Measurements from ENCODE around the gene EMP3.

EMP3 gene

DNA sequence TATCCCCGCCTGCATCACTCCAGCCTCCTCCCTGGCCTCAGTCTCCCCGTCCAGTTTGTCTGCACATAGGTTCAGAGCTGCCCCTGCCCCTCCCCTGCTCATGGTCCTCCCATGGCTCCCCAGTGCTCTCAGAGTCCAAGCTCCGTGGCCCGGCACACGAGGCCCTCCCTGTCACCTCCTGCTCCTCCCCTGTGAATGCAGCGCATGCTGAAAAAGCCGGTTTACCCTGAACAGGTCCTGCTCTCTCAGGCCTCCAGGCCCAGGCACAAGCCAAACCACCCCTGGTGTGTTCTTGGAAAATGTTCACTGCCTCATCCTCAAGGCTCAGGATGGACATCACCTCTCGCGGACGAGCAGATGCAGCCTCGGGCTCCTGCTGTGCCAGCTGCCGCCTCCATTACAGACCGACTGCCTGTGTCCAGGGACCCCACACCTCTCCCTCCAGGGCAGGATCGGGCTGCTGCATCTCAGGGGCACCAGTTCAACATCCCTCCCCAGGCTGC, 13.0 kb downstream of the EMP3 start:
- Histone ChIP-seq H3K27ac (ENCODE audit: low read length) (no peak overlapping the region), H3K9me3 (ENCODE audit: insufficient read depth, low read depth, low read length) (no peaks in the 10 kb centered on the region), H3K27me3 (ENCODE audit: insufficient read depth, low read length) (peaks cover 8% of the 10 kb centered on the region; the same call in 1 of the 2 replicates), H3K9ac (ENCODE audit: low read depth, low read length) (no peak overlapping the region), H3K36me3 (ENCODE audit: insufficient read depth, low read depth, low read length) (no peaks in the 10 kb centered on the region), H3K4me3 (ENCODE audit: low read length) (no peak overlapping the region), H3K4me1 (ENCODE audit: insufficient read depth, low read length) (no peaks in the 10 kb centered on the region)

DNA sequence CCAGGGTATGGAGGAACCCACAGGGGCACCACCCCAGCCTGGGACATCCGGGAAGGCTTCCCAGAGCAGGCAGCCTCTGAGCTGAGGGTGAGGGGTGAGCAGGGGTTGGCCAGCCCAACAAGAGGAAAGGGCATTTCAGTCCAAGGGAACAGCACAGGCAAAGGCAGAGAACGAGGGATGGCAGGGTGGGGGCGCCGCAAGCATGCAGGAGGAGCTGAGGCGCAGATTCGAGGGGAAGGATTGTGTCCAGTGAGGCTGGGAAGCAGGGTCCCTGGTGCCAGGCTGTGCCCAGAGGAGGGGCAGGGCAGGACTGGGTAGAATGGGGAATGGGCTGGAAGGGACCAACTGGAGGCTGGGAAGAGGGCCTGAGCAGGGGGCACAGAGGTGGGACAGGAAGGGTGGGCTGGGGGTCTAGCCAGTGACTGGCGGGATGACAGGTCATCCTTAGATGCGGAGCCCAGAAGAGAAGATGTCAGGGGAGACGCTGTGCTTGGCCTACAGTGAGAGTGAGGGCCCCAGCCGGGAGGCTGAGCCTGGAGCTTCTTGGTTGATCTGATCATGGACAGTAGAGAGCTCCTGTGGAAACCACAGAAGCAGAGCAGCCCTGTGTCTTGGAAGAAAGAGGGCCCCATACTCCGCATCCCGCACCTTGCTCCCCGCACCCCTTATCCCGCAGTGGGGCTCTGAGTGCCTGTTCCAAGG, 13.6 kb downstream of the EMP3 start:
- H3K27me3 ChIP-seq (ENCODE audit: insufficient read depth, low read length): peaks cover 8% of the 10 kb centered on the region; the same call in 1 of the 2 replicates
- H3K4me3 ChIP-seq (ENCODE audit: low read length): no peak overlapping the region
- no peak overlapping the region for H3K9ac ChIP-seq (ENCODE audit: low read depth, low read length)
- H3K9me3 ChIP-seq (ENCODE audit: insufficient read depth, low read depth, low read length): no peaks in the 10 kb centered on the region
- no peaks in the 10 kb centered on the region for H3K36me3 ChIP-seq (ENCODE audit: insufficient read depth, low read depth, low read length)
- H3K27ac ChIP-seq (ENCODE audit: low read length): no peak overlapping the region
- H3K4me1 ChIP-seq (ENCODE audit: insufficient read depth, low read length): no peaks in the 10 kb centered on the region

DNA sequence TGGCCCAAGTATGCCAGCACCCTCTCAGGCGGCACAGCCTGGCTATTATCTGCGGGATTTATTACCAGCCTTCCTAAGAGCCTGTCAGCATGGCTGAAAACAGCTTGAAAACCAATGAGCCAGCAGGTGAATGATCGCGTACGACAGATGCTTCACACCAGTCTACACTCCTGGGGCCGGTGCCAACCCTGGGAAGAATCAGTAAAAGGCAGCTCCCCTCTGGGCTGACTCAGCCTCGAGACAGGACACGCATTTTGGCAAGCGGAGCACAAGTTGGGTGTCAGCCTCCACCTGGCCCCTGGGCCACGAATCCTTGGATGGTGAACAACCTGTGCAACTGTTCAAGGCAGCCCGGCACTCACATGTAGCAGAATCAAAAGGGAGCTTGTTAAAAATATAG, 15.6 kb downstream of the EMP3 start:
- no peaks in the 10 kb centered on the region for H3K4me1 ChIP-seq (ENCODE audit: insufficient read depth, low read length)
- no peaks in the 10 kb centered on the region for H3K36me3 ChIP-seq (ENCODE audit: insufficient read depth, low read depth, low read length)
- no peak overlapping the region for H3K4me3 ChIP-seq (ENCODE audit: low read length)
- H3K9ac ChIP-seq (ENCODE audit: low read depth, low read length): no peak overlapping the region
- no peak overlapping the region for H3K27ac ChIP-seq (ENCODE audit: low read length)
- no peaks in the 10 kb centered on the region for H3K9me3 ChIP-seq (ENCODE audit: insufficient read depth, low read depth, low read length)
- H3K27me3 ChIP-seq (ENCODE audit: insufficient read depth, low read length): no peaks in the 10 kb centered on the region

DNA sequence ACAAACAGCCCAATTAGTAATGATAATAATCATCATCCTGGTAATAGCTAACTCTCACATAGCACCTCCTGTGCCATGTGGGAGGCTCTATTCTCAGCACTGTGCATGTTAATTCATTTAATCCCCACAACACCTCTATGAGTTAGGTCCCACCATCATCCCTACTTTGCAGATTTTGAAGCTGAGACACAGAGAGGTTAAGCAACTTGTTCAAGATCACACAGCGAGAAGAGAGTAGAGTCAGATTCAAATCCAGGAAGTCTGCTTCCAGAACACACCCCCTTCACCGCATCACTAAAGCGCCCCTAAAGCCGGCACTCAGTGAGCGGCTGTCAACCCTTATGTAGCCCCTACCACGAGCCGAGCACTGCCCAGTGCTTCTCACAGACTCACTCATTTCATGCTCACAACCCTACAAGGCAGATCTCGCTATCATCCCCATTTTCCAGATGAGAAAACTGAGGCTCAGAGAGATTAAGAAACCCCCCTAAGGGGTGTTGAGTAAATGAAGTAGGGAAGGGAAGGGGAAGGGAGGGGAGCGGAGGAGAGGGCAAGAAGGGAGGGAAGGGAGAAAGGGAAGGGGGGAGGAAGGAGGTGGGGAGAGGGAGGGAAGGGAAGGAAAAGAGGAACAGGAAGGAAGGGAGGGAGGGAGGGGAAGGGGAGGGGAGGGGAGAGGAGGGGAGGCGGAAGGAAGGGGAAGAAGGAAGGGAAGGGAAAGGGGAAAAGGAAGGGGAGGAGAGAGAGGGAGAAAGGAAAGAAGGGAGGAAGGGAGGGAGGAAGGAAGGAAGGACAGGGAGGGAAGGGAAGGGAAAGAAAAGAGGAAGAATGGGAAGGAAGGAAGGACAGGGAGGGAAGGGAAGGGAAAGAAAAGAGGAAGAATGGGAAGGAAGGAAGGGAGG, 16.4 kb downstream of the EMP3 start:
- no peaks in the 10 kb centered on the region for H3K4me1 ChIP-seq (ENCODE audit: insufficient read depth, low read length)
- no peaks in the 10 kb centered on the region for H3K36me3 ChIP-seq (ENCODE audit: insufficient read depth, low read depth, low read length)
- H3K9me3 ChIP-seq (ENCODE audit: insufficient read depth, low read depth, low read length): no peaks in the 10 kb centered on the region
- H3K27me3 ChIP-seq (ENCODE audit: insufficient read depth, low read length): no peaks in the 10 kb centered on the region
- no peak overlapping the region for H3K4me3 ChIP-seq (ENCODE audit: low read length)
- H3K9ac ChIP-seq (ENCODE audit: low read depth, low read length): no peak overlapping the region
- H3K27ac ChIP-seq (ENCODE audit: low read length): no peak overlapping the region

DNA sequence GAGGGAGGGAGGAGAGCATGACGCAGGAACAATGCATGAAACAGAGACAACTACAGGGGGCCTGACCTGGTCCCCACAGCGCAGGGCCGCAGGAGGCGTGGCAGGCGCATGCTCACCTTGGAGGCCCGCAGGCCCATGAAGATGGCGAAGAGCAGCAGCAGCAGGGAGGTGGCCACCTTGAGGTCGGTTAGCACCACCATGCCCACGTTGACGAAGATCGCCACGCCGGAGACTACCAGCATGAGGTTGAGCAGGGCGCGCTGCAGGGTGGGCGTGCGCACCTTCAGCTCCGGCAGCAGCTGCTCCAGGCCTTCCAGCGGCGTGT, 17.0 kb downstream of the EMP3 start:
- Histone ChIP-seq H3K36me3 (ENCODE audit: insufficient read depth, low read depth, low read length) (no peaks in the 10 kb centered on the region), H3K9ac (ENCODE audit: low read depth, low read length) (no peak overlapping the region), H3K4me3 (ENCODE audit: low read length) (no peak overlapping the region), H3K27me3 (ENCODE audit: insufficient read depth, low read length) (no peaks in the 10 kb centered on the region), H3K4me1 (ENCODE audit: insufficient read depth, low read length) (no peaks in the 10 kb centered on the region), H3K9me3 (ENCODE audit: insufficient read depth, low read depth, low read length) (no peaks in the 10 kb centered on the region), H3K27ac (ENCODE audit: low read length) (no peak overlapping the region)

DNA sequence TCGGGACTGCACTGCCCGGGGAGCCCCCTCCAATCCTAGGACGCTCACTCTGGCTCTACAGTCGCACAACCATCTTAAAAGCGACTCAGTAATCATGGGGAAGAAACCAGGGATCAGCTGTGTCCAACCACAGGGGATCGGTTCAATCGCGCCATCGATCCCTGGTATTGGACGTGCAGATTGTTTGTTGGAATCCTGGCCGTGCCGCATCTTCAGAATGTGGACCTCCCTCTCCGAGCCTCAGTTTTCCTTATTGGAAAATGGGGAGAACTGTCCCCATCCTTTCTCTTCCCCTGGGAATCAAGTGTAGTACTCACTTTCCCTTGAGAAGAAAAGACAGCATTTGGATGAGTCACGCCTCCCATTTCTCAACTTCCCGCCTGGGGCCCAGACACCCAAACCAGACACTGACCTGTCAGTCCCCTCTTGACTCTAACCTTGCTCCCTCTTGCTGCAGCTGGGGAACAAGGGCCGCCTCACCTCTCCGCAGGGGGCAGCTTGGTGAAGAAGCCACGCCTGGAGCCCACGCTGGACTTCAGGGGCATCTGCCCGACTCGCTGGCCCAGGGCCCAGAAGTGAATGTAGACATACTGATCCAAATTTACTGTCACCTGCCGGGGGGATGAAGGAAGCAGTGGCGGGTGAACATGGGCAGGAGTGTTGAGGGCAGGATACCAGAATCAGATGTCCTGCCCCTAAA, 17.6 kb downstream of the EMP3 start:
- Histone ChIP-seq H3K9me3 (ENCODE audit: insufficient read depth, low read depth, low read length) (no peaks in the 10 kb centered on the region), H3K4me3 (ENCODE audit: low read length) (no peak overlapping the region), H3K9ac (ENCODE audit: low read depth, low read length) (no peak overlapping the region), H3K4me1 (ENCODE audit: insufficient read depth, low read length) (no peaks in the 10 kb centered on the region), H3K36me3 (ENCODE audit: insufficient read depth, low read depth, low read length) (no peaks in the 10 kb centered on the region), H3K27me3 (ENCODE audit: insufficient read depth, low read length) (no peaks in the 10 kb centered on the region), H3K27ac (ENCODE audit: low read length) (no peak overlapping the region)

DNA sequence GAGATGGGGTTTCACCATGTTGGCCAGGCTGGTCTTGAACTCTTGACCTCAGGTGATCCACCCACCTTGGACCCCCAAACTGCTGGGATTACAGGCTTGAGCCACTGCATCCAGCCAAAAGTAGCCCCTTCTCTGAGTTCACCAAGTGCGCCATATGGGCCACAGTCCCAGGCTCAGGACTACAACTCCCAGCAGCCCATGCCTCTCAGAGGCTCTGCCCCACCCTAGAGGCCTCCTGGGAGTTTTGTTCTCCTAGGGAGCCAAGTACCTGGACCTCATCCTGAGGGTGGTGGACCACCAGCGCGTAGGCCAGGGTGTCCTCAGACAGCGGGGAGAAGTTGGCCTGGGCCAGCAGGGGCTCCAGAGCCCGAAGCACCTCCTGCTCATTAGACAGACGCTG, 19.5 kb downstream of the EMP3 start:
- H3K9ac ChIP-seq (ENCODE audit: low read depth, low read length): no peak overlapping the region
- H3K4me1 ChIP-seq (ENCODE audit: insufficient read depth, low read length): no peaks in the 10 kb centered on the region
- H3K9me3 ChIP-seq (ENCODE audit: insufficient read depth, low read depth, low read length): no peaks in the 10 kb centered on the region
- no peak overlapping the region for H3K27ac ChIP-seq (ENCODE audit: low read length)
- H3K4me3 ChIP-seq (ENCODE audit: low read length): no peak overlapping the region
- no peaks in the 10 kb centered on the region for H3K27me3 ChIP-seq (ENCODE audit: insufficient read depth, low read length)
- H3K36me3 ChIP-seq (ENCODE audit: insufficient read depth, low read depth, low read length): no peaks in the 10 kb centered on the region

DNA sequence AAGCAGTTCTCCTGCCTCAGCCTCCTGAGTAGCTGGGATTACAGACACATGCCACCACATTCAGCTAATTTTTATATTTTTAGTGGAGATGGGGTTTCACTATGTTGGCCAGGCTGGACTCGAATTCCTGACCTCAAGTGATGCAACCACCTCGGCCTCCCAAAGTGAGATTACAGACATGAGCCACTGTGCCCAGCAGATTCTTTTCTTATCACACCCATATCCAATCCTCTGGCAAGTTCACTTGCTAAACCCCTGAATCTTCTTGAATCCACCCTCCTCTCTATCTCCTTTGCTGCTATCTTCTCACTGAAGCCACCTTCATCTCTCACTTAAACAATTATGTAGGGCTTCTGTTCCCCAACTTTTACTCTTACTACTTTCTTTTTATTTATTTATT, 20.8 kb downstream of the EMP3 start:
- H3K36me3 ChIP-seq (ENCODE audit: insufficient read depth, low read depth, low read length): no peaks in the 10 kb centered on the region
- H3K9me3 ChIP-seq (ENCODE audit: insufficient read depth, low read depth, low read length): no peaks in the 10 kb centered on the region
- H3K4me1 ChIP-seq (ENCODE audit: insufficient read depth, low read length): no peaks in the 10 kb centered on the region
- H3K27me3 ChIP-seq (ENCODE audit: insufficient read depth, low read length): no peaks in the 10 kb centered on the region
- H3K4me3 ChIP-seq (ENCODE audit: low read length): no peak overlapping the region
- no peak overlapping the region for H3K27ac ChIP-seq (ENCODE audit: low read length)
- H3K9ac ChIP-seq (ENCODE audit: low read depth, low read length): no peak overlapping the region

DNA sequence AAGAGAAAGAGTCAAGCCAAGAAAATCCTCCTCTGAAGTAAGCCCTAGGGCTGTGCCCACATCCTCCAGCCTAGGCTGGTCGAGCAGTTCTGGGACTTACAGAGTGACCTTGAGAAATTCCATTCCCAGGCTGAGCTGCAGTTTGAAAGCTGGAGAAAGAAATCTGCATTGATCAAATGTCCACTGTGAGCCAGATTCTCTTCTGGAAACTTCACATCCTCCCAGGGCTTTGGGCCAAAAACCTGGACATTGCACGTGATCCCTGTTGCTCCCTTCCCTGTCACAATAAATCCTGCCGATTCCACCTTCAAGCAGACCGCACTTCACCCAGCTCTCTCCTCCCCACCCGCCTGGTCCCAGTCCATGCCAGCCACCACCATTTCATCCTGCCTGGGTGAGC, 22.7 kb downstream of the EMP3 start:
- Histone ChIP-seq H3K9me3 (ENCODE audit: insufficient read depth, low read depth, low read length) (no peaks in the 10 kb centered on the region), H3K4me3 (ENCODE audit: low read length) (no peak overlapping the region), H3K27me3 (ENCODE audit: insufficient read depth, low read length) (no peaks in the 10 kb centered on the region), H3K9ac (ENCODE audit: low read depth, low read length) (no peak overlapping the region), H3K27ac (ENCODE audit: low read length) (no peak overlapping the region), H3K4me1 (ENCODE audit: insufficient read depth, low read length) (no peaks in the 10 kb centered on the region), H3K36me3 (ENCODE audit: insufficient read depth, low read depth, low read length) (no peaks in the 10 kb centered on the region)

DNA sequence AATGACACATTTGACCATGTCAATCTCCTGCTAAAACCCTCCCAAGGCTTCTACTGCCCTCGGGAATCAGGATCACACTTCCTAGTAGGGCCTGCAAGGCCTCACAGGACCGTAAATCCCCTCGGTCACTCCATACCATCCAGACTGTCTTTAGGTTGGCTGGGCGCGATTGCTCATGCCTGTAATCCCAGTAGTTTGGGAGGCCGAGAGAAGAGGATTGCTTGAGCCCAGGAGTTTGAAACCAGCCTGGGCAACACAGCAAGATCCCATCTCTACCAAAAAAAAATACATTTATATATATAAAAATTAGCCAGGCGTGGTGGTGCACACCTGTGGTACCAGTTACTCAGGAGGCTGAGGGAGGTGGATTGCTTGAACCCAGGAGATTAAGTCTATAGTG, 23.4 kb downstream of the EMP3 start:
- Histone ChIP-seq H3K27me3 (ENCODE audit: insufficient read depth, low read length) (no peaks in the 10 kb centered on the region), H3K36me3 (ENCODE audit: insufficient read depth, low read depth, low read length) (no peaks in the 10 kb centered on the region), H3K9me3 (ENCODE audit: insufficient read depth, low read depth, low read length) (no peaks in the 10 kb centered on the region), H3K4me3 (ENCODE audit: low read length) (no peak overlapping the region), H3K27ac (ENCODE audit: low read length) (no peak overlapping the region), H3K9ac (ENCODE audit: low read depth, low read length) (no peak overlapping the region), H3K4me1 (ENCODE audit: insufficient read depth, low read length) (no peaks in the 10 kb centered on the region)

DNA sequence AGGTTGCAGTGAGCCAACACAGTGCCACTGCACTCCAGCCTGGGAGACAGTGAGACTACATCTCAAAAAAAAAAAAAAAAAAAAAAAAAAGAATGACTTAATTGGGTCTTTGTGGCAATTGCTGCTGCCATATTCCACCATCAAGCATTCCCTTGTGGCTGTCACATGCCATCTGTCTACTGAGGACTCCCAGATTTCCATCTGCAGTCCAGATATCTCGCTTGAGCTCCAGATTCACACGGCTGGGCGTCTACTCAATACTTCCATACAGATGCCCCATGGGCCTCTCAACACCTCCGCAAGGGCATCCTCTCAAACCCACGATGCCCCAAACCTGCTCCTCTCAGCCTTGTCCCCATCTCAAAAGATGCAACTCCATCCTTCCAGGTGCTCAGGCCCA, 25.5 kb downstream of the EMP3 start:
- Histone ChIP-seq H3K27ac (ENCODE audit: low read length) (no peak overlapping the region), H3K27me3 (ENCODE audit: insufficient read depth, low read length) (no peaks in the 10 kb centered on the region), H3K9ac (ENCODE audit: low read depth, low read length) (no peak overlapping the region), H3K9me3 (ENCODE audit: insufficient read depth, low read depth, low read length) (no peaks in the 10 kb centered on the region), H3K4me1 (ENCODE audit: insufficient read depth, low read length) (no peaks in the 10 kb centered on the region), H3K4me3 (ENCODE audit: low read length) (no peak overlapping the region), H3K36me3 (ENCODE audit: insufficient read depth, low read depth, low read length) (no peaks in the 10 kb centered on the region)
